ENCODE data around the gene VAMP5. TPM values are rescaled to one million over a fixed set of nuclear protein-coding genes. Genes with fewer than 3 reads are reported as not detected.

The VAMP5 gene
- total and polyA plus RNA-seq, 2 of the 8 experiments (the other 6 are each of a cell fraction or from before 2014, with no cell fraction given) = 4.7 to 14.2 TPM

DNA sequence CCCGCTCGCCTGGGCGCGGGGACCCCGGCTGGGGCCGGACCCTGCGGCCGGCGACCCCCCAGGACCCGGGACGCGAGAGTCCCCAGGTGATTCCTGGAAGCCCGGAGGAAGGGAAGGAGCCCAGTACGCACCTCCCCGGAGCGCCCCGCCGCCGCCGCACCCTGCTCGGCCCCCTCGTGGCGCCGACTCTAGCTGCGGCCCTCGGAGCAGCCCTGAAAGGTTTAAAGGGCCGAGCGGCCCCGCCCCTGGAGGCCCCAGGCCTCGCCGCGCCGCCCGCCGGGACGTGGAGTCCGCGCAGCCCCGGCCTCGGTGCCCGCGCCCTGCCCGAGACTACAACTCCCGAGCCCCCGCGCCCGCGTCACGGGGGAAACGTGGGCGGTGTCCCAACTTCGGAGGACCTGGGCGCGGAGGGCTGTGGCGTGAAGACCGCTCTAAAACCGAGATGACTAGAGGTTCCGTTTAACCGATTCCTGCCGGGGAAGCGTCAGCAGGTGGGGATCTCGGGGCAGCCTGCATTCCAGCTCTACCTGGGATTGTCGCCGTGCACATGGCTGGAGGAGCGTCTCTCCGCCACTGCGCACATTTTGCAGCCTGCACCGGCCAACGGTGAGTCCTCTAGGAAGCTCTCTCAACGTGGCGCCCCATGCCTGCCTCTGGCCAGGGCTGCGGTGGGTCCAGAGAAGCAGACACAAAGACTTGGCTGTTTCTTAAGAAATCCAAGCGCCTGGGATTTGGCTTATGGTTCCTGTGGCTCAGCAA lies 18.4 kb downstream of the VAMP5 start, which contains the start of gene TMEM150A (continued):
- TF ChIP-seq, protein P1, sequence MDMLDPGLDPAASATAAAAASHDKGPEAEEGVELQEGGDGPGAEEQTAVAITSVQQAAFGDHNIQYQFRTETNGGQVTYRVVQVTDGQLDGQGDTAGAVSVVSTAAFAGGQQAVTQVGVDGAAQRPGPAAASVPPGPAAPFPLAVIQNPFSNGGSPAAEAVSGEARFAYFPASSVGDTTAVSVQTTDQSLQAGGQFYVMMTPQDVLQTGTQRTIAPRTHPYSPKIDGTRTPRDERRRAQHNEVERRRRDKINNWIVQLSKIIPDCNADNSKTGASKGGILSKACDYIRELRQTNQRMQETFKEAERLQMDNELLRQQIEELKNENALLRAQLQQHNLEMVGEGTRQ (IDR thresholded peaks at IDR 0.05; ENCODE audit: low read length) = no peak; the same call in 1 of the 2 replicates
- TF ChIP-seq, protein P2, sequence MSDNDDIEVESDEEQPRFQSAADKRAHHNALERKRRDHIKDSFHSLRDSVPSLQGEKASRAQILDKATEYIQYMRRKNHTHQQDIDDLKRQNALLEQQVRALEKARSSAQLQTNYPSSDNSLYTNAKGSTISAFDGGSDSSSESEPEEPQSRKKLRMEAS (IDR thresholded peaks at IDR 0.05) = peak; percentile 79
- TF ChIP-seq SRF (IDR thresholded peaks at IDR 0.05; ENCODE audit: low read depth, low read length) (no peak), EGR1 (IDR thresholded peaks at IDR 0.05; ENCODE audit: borderline replicate concordance, low read depth, low read length) (peak; percentile 80; the same call in 1 of the 2 replicates), CBX5 (IDR thresholded peaks at IDR 0.05; ENCODE audit: low read depth, low read length) (no peak), SP2 (IDR thresholded peaks at IDR 0.05; ENCODE audit: low read length) (no peak), RXRA (IDR thresholded peaks at IDR 0.05; ENCODE audit: insufficient read depth, low read depth, low read length) (no peak), BACH1 (IDR thresholded peaks at IDR 0.05; ENCODE audit: low read length) (peak; percentile 83), POU5F1 (IDR thresholded peaks at IDR 0.05; ENCODE audit: low read depth, low read length) (no peak), HDAC6 (IDR thresholded peaks at IDR 0.05; ENCODE audit: low read depth, low read length) (no peak), SP4 (IDR thresholded peaks at IDR 0.05; ENCODE audit: low read length) (no peak), EP300 (IDR thresholded peaks at IDR 0.05; ENCODE audit: borderline replicate concordance in 1 of 2, low read depth in 2 of 2, low read length in 2 of 2) (no peak), NRF1 (IDR thresholded peaks at IDR 0.05; ENCODE audit: low read depth, low read length) (no peak), SAP30 (IDR thresholded peaks at IDR 0.05; ENCODE audit: insufficient read depth, insufficient replicate concordance, low read length) (peak; percentile 89), CHD2 (IDR thresholded peaks at IDR 0.05; ENCODE audit: low read length) (no peak), BCL11A (IDR thresholded peaks at IDR 0.05; ENCODE audit: low read depth in 2 of 2, low read length in 2 of 2) (no peak), TAF7 (optimal IDR thresholded peaks at IDR 0.05; ENCODE audit: borderline replicate concordance, low read depth, low read length) (peak; percentile 66), CEBPB (IDR thresholded peaks at IDR 0.05; ENCODE audit: low read depth, low read length) (no peak), TAF1 (IDR thresholded peaks at IDR 0.05; ENCODE audit: low read depth, low read length) (peak; percentile 67; the same call in 1 of the 2 replicates), BRCA1 (IDR thresholded peaks at IDR 0.05; ENCODE audit: low read depth, low read length) (no peak), HDAC2 (IDR thresholded peaks at IDR 0.05; ENCODE audit: borderline replicate concordance in 1 of 2, low read depth in 2 of 2, low read length in 2 of 2) (no peak; a peak in 1 of 4 replicates), MAFK (IDR thresholded peaks at IDR 0.05; ENCODE audit: low read depth, low read length) (no peak)

All from H1 (cell line).